ENCODE results near the gene FAM50B.

Gene FAM50B

DNA sequence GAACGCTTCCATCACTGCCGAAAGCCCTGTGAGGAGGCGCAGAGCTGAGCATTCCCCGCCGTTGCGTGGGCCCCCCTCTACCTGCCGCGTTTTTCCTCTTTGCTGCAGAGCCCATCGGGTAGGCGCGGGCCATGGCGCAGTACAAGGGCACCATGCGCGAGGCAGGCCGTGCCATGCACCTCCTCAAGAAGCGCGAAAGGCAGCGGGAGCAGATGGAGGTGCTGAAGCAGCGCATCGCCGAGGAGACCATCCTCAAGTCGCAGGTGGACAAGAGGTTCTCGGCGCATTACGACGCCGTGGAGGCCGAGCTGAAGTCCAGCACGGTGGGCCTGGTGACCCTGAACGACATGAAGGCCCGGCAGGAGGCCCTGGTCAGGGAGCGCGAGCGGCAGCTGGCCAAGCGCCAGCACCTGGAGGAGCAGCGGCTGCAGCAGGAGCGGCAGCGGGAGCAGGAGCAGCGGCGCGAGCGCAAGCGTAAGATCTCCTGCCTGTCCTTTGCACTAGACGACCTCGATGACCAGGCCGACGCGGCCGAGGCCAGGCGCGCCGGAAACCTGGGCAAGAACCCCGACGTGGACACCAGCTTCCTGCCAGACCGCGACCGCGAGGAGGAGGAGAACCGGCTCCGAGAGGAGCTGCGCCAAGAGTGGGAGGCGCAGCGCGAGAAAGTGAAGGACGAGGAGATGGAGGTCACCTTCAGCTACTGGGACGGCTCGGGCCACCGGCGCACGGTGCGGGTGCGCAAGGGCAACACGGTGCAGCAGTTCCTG lies 693 bp downstream of the FAM50B start:
- no peaks in the 10 kb centered on the region for H3K36me3 ChIP-seq (ENCODE audit: control insufficient read depth, insufficient read depth, low read length)
- no peak for DNase-seq (ENCODE audit: low read depth, low spot score)
- no peak overlapping the region for H3K27ac ChIP-seq (ENCODE audit: low read length)
- H3K4me3 ChIP-seq (ENCODE audit: low read length) = no peak overlapping the region; the same call in 1 of the 2 replicates
- H3K9me3 ChIP-seq (ENCODE audit: control insufficient read depth, insufficient read depth, low read length) = no peaks in the 10 kb centered on the region
- no CpG with 5 or more reads among the region's 73 CpGs for WGBS (ENCODE audit: insufficient coverage, insufficient read length)
- peaks cover 2% of the 10 kb centered on the region; the same call in 1 of the 2 replicates for H3K4me1 ChIP-seq (ENCODE audit: control insufficient read depth, insufficient read depth, low read length)
- H3K27me3 ChIP-seq (ENCODE audit: control insufficient read depth, insufficient read depth, low read length) = no peaks in the 10 kb centered on the region

GRCh38 chr6:3850451-3851203 lies 1.5 kb downstream of the FAM50B start:
- H3K4me1 ChIP-seq (ENCODE audit: control insufficient read depth, insufficient read depth, low read length) = peaks cover 2% of the 10 kb centered on the region; the same call in 1 of the 2 replicates
- H3K27ac ChIP-seq (ENCODE audit: low read length) = no peak overlapping the region
- no peaks in the 10 kb centered on the region for H3K27me3 ChIP-seq (ENCODE audit: control insufficient read depth, insufficient read depth, low read length)
- H3K4me3 ChIP-seq (ENCODE audit: low read length) = no peak overlapping the region
- no peaks in the 10 kb centered on the region for H3K9me3 ChIP-seq (ENCODE audit: control insufficient read depth, insufficient read depth, low read length)
- DNase-seq (ENCODE audit: low read depth, low spot score) = no peak
- no CpG with 5 or more reads among the region's 33 CpGs for WGBS (ENCODE audit: insufficient coverage, insufficient read length)
- no peaks in the 10 kb centered on the region for H3K36me3 ChIP-seq (ENCODE audit: control insufficient read depth, insufficient read depth, low read length)

GRCh38 chr6:3851839-3852238 lies 2.7 kb downstream of the FAM50B start:
- H3K36me3 ChIP-seq (ENCODE audit: control insufficient read depth, insufficient read depth, low read length) = no peaks in the 10 kb centered on the region
- H3K4me1 ChIP-seq (ENCODE audit: control insufficient read depth, insufficient read depth, low read length) = peaks cover 2% of the 10 kb centered on the region; the same call in 1 of the 2 replicates
- no CpG with 5 or more reads among the region's 2 CpGs for WGBS (ENCODE audit: insufficient coverage, insufficient read length)
- no peak overlapping the region for H3K4me3 ChIP-seq (ENCODE audit: low read length)
- no peak for DNase-seq (ENCODE audit: low read depth, low spot score)
- H3K9me3 ChIP-seq (ENCODE audit: control insufficient read depth, insufficient read depth, low read length) = no peaks in the 10 kb centered on the region
- H3K27me3 ChIP-seq (ENCODE audit: control insufficient read depth, insufficient read depth, low read length) = no peaks in the 10 kb centered on the region
- H3K27ac ChIP-seq (ENCODE audit: low read length) = no peak overlapping the region

- DNase-seq (ENCODE audit: low read depth, low spot score) = no peak
- WGBS (ENCODE audit: insufficient coverage, insufficient read length) = no CpG with 5 or more reads among the region's 5 CpGs
- H3K4me3 ChIP-seq (ENCODE audit: low read length) = no peak overlapping the region
- no peak overlapping the region for H3K27ac ChIP-seq (ENCODE audit: low read length)
- H3K4me1 ChIP-seq (ENCODE audit: control insufficient read depth, insufficient read depth, low read length) = peaks cover 2% of the 10 kb centered on the region; the same call in 1 of the 2 replicates
- no peaks in the 10 kb centered on the region for H3K9me3 ChIP-seq (ENCODE audit: control insufficient read depth, insufficient read depth, low read length)
- no peaks in the 10 kb centered on the region for H3K36me3 ChIP-seq (ENCODE audit: control insufficient read depth, insufficient read depth, low read length)
- H3K27me3 ChIP-seq (ENCODE audit: control insufficient read depth, insufficient read depth, low read length) = no peaks in the 10 kb centered on the region
These were observed 3.2 kb downstream of the FAM50B start for GRCh38 chr6:3852391-3852790.

DNA sequence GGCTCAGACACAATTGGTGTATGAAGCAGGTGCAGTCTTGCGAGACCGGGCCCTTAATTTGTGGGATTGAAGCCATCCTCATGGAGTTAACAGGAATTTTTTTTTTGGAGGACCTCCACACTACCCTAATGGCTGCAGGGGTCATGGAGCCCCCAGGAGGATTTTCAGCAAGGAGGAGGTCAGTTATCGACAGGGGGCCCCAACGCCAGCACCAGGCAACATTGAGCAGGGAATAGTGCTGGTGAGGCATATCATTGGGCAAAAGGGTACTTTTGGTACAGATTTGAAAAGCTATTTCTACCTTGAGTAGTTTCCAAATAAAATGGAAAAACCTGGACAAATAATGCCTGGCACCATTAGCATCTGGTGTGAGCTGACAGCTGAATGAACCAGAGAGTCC lies 6.7 kb downstream of the FAM50B start:
- H3K27ac ChIP-seq (ENCODE audit: low read length) = no peak overlapping the region
- H3K9me3 ChIP-seq (ENCODE audit: control insufficient read depth, insufficient read depth, low read length) = no peaks in the 10 kb centered on the region
- no peak for DNase-seq (ENCODE audit: low read depth, low spot score)
- no peak overlapping the region for H3K4me3 ChIP-seq (ENCODE audit: low read length)
- no peaks in the 10 kb centered on the region for H3K36me3 ChIP-seq (ENCODE audit: control insufficient read depth, insufficient read depth, low read length)
- H3K27me3 ChIP-seq (ENCODE audit: control insufficient read depth, insufficient read depth, low read length) = no peaks in the 10 kb centered on the region
- H3K4me1 ChIP-seq (ENCODE audit: control insufficient read depth, insufficient read depth, low read length) = no peaks in the 10 kb centered on the region
- WGBS (ENCODE audit: insufficient coverage, insufficient read length) = no CpG with 5 or more reads among the region's 4 CpGs

DNA sequence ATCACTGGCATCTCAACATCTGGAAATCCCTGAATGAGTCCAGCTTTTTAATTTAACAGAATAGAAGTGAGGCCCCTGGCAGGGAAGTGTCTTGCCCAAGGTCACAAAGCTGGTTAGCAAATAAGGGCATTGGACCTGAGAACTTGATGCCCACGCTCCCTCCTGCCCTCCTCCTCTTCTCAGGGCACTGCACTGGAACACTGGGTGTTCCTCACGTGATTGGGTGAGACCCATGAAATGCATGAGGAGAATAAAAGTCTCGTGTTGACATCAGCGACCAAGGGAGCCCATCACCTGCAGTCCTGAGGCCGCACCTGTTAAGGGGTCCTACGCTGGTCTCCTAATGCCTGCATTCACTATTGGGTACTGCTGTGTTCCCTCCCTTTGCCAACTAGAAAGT lies 7.4 kb downstream of the FAM50B start:
- Histone ChIP-seq H3K27ac (ENCODE audit: low read length) (no peak overlapping the region), H3K9me3 (ENCODE audit: control insufficient read depth, insufficient read depth, low read length) (no peaks in the 10 kb centered on the region), H3K36me3 (ENCODE audit: control insufficient read depth, insufficient read depth, low read length) (no peaks in the 10 kb centered on the region), H3K27me3 (ENCODE audit: control insufficient read depth, insufficient read depth, low read length) (no peaks in the 10 kb centered on the region), H3K4me3 (ENCODE audit: low read length) (no peak overlapping the region), H3K4me1 (ENCODE audit: control insufficient read depth, insufficient read depth, low read length) (no peaks in the 10 kb centered on the region)
- DNase-seq (ENCODE audit: low read depth, low spot score) = no peak
- no CpG with 5 or more reads among the region's 6 CpGs for WGBS (ENCODE audit: insufficient coverage, insufficient read length)

- Histone ChIP-seq H3K27me3 (ENCODE audit: control insufficient read depth, insufficient read depth, low read length) (no peaks in the 10 kb centered on the region), H3K27ac (ENCODE audit: low read length) (no peak overlapping the region), H3K36me3 (ENCODE audit: control insufficient read depth, insufficient read depth, low read length) (no peaks in the 10 kb centered on the region), H3K4me3 (ENCODE audit: low read length) (no peak overlapping the region), H3K4me1 (ENCODE audit: control insufficient read depth, insufficient read depth, low read length) (no peaks in the 10 kb centered on the region; the same call in 1 of the 2 replicates), H3K9me3 (ENCODE audit: control insufficient read depth, insufficient read depth, low read length) (no peaks in the 10 kb centered on the region)
- 100% methylated on average over 1 of the region's 14 CpGs for WGBS (ENCODE audit: insufficient coverage, insufficient read length)
- no peak for DNase-seq (ENCODE audit: low read depth, low spot score)
These were observed 8.6 kb downstream of the FAM50B start for GRCh38 chr6:3857468-3858456.

- H3K4me1 ChIP-seq (ENCODE audit: control insufficient read depth, insufficient read depth, low read length) = no peaks in the 10 kb centered on the region; the same call in 1 of the 2 replicates
- no peaks in the 10 kb centered on the region for H3K9me3 ChIP-seq (ENCODE audit: control insufficient read depth, insufficient read depth, low read length)
- H3K36me3 ChIP-seq (ENCODE audit: control insufficient read depth, insufficient read depth, low read length) = no peaks in the 10 kb centered on the region
- no peak for DNase-seq (ENCODE audit: low read depth, low spot score)
- no CpG with 5 or more reads among the region's 1 CpG for WGBS (ENCODE audit: insufficient coverage, insufficient read length)
- H3K27me3 ChIP-seq (ENCODE audit: control insufficient read depth, insufficient read depth, low read length) = no peaks in the 10 kb centered on the region
- no peak overlapping the region for H3K27ac ChIP-seq (ENCODE audit: low read length)
- H3K4me3 ChIP-seq (ENCODE audit: low read length) = no peak overlapping the region
These were observed 10.8 kb downstream of the FAM50B start for GRCh38 chr6:3859878-3860552.

DNA sequence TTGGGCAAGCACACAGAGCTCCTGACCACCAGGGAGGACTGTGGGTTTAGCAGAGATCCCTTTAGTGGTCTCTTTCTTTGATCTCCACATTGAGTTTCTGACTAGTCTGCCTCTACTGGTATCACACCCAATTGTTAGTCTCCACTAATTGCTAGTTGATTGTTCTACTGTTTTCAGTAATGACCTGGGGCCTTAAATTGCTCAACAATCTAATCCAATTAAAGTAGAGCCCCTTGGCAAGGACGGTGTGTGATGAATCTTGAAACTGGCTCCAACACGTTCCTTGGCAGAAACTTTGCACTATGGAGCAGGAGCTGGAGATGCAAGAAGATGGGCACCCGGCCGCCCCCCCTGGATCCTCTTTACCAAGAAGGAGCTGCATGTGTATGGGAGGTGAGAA lies 12.3 kb downstream of the FAM50B start:
- H3K36me3 ChIP-seq (ENCODE audit: control insufficient read depth, insufficient read depth, low read length) = no peaks in the 10 kb centered on the region
- no peaks in the 10 kb centered on the region; the same call in 1 of the 2 replicates for H3K4me1 ChIP-seq (ENCODE audit: control insufficient read depth, insufficient read depth, low read length)
- WGBS (ENCODE audit: insufficient coverage, insufficient read length) = no CpG with 5 or more reads among the region's 4 CpGs
- no peaks in the 10 kb centered on the region for H3K9me3 ChIP-seq (ENCODE audit: control insufficient read depth, insufficient read depth, low read length)
- no peak overlapping the region for H3K27ac ChIP-seq (ENCODE audit: low read length)
- DNase-seq (ENCODE audit: low read depth, low spot score) = no peak
- H3K27me3 ChIP-seq (ENCODE audit: control insufficient read depth, insufficient read depth, low read length) = no peaks in the 10 kb centered on the region
- no peak overlapping the region for H3K4me3 ChIP-seq (ENCODE audit: low read length)

Data from iPS DF 6.9 (cell line).